Skeletal muscle satellite cell (primary cell): Measurements from ENCODE around the gene ZNF30.

Experiments used
- H3K27me3 ChIP-seq: 2 replicates; pipeline ENCODE4 v1.7.0; 2013; ENCODE audit warnings: low read length; ENCODE audit not compliant: control insufficient read depth, insufficient read depth
- H3K36me3 ChIP-seq: 2 replicates; pipeline ENCODE4 v1.7.0; 2013; ENCODE audit warnings: mild to moderate bottlenecking, control low read depth, low read length; ENCODE audit not compliant: insufficient read depth
- H3K4me1 ChIP-seq: 2 replicates; pipeline ENCODE4 v1.7.0; 2013; ENCODE audit warnings: low read length; ENCODE audit not compliant: control insufficient read depth, insufficient read depth
- H3K4me2 ChIP-seq: 2 replicates; pipeline ENCODE4 v1.7.0; 2013; ENCODE audit warnings: mild to moderate bottlenecking, low read length
- H3K4me3 ChIP-seq: 2 replicates; pipeline ENCODE4 v1.7.0; 2013; ENCODE audit warnings: low read length
- H3K9ac ChIP-seq: 2 replicates; pipeline ENCODE4 v1.7.0; 2013; ENCODE audit warnings: mild to moderate bottlenecking, low read depth, low read length, moderate library complexity
- H3K9me3 ChIP-seq: replicated peaks from 2 replicates; pipeline ENCODE4 v1.7.0; 2013; ENCODE audit warnings: mild to moderate bottlenecking, control low read depth, low read length

Gene ZNF30

DNA sequence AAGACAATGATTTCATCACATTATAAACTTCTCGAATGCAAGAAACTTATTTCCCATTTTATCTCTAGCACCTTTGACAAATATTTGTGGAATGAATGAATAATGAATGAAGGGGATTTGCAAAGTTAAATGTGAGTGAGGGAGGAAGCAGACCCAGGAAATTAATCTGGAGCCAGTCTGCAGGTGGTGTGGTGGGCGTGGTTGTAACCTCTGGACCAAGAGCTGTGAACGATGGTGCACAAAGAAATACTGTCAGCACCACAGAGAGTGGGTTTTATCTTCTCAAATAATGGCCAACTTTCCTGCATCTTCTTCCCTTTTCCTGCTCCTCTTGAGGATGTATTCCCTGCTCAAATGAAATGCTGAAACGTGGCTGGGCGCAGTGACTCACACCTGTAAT lies 48.4 kb downstream of the ZNF30 start:
- Histone ChIP-seq H3K4me1 (no peaks in the 10 kb centered on the region), H3K4me3 (no peak overlapping the region), H3K9me3 (peaks cover 5% of the 10 kb centered on the region), H3K27me3 (peaks cover 20% of the 10 kb centered on the region), H3K4me2 (no peak overlapping the region), H3K9ac (no peak overlapping the region), H3K36me3 (no peaks in the 10 kb centered on the region)

DNA sequence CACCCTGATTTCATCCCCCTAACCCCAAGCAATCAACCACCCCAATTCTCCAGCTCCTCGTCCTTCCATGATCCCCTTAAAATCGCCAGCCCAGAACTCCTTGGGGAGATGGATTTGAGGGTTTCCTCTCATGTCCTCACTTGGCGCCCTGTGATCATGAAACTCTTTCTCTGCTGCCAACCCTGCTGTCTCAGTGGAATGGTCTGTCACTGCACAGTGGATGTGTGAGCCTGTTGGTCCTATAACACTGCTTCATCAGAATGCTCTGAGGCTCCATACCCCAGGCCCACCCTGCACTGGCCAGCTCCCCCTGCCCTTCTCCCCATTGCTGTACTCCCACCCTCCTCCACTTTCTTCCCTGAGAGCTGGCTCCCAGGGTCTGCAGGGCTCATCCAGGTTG lies 49.9 kb downstream of the ZNF30 start:
- H3K4me3 ChIP-seq, result no peak overlapping the region
- H3K9me3 ChIP-seq, result peaks cover 5% of the 10 kb centered on the region
- H3K27me3 ChIP-seq, result peaks cover 20% of the 10 kb centered on the region
- H3K36me3 ChIP-seq, result no peaks in the 10 kb centered on the region
- no peak overlapping the region for H3K4me2 ChIP-seq
- no peak overlapping the region for H3K9ac ChIP-seq
- no peaks in the 10 kb centered on the region for H3K4me1 ChIP-seq

DNA sequence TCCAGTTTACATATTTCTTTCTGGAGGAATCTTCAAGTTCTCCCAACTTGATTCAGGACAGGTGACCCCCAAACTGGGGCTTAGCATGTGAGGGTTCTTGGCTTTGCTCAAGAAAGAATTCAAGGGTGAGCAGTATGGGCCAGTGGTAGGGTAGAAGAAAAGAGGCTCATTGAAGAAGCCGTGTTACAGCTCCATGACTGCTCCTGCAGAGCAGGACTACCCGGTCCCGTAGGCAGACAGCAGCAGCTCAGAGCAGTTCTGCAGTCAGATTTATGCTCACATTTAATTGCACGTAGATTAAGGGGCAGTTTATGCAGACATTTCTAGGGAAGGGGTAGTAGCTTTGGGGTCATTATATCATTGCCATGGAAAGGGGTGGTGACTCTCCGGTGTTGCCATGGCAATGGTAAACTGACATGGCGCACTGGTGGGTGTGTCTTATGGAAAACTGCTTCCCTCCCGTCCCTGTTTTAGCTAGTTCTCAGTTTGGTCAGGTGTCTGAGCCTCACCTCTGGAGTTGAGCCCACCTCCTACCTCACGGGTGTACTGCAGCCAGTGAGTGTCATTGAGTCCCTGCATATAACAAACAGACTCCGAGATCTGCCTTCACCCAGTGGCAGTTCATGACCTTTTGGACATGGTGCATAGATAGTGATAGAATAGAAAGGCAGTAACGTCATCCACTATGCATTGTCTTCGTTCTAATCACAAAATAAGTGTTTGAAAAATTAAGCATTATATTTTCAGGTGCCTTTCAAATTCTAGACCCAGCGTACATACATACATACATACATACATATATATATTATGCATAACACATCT lies 53.3 kb downstream of the ZNF30 start:
- Histone ChIP-seq H3K4me2 (no peak overlapping the region), H3K4me3 (no peak overlapping the region), H3K9ac (no peak overlapping the region), H3K9me3 (peaks cover 5% of the 10 kb centered on the region), H3K36me3 (no peaks in the 10 kb centered on the region), H3K27me3 (peaks cover 12% of the 10 kb centered on the region), H3K4me1 (no peaks in the 10 kb centered on the region)

DNA sequence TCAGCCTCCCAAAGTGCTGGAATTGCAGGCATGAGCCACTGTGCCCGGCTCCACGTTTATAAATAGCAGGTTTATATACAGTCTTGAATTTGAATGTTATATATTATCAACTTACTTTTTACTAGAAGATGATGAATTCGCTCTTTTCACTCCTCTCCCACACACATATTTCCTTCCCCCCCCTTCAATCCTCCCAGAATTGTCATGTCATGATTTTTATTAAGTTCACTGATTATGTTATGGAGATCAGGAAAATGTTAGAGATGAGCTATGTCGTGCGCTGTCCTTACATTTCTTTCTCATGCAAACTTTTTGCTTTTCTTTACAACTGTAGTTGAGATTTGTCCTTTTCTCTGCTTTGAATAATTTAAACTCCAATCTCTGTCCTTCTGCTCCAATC lies 55.6 kb downstream of the ZNF30 start:
- H3K9me3 ChIP-seq, result no peaks in the 10 kb centered on the region

DNA sequence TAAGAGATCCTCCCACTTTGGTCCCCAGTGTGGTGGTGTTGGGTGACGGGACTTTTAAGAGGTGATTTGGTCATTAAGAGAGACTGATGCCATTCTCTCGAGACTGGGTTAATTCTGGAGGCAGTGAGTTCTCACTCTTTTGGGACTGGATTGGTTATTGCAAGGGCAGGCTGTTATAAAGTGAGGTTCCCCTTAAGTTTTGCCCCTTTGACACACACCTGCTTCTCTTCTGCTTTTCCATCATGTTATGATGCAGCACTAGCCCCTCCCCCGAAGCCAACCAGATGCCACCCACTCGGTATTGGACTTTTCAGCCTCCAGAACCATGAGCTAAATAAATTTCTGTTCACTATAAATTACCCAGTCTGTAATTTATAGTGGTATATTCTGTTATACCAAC lies 57.1 kb downstream of the ZNF30 start:
- H3K4me3 ChIP-seq, result no peak overlapping the region
- no peaks in the 10 kb centered on the region for H3K36me3 ChIP-seq
- no peaks in the 10 kb centered on the region for H3K4me1 ChIP-seq
- H3K9me3 ChIP-seq, result no peaks in the 10 kb centered on the region
- no peak overlapping the region for H3K9ac ChIP-seq
- no peak overlapping the region for H3K4me2 ChIP-seq
- peaks cover 12% of the 10 kb centered on the region for H3K27me3 ChIP-seq

More for the DNA sequence above, 55.6 kb downstream of the ZNF30 start:
- Histone ChIP-seq H3K36me3 (no peaks in the 10 kb centered on the region), H3K27me3 (peaks cover 12% of the 10 kb centered on the region), H3K4me3 (no peak overlapping the region), H3K9ac (no peak overlapping the region), H3K4me2 (no peak overlapping the region), H3K4me1 (no peaks in the 10 kb centered on the region)

DNA sequence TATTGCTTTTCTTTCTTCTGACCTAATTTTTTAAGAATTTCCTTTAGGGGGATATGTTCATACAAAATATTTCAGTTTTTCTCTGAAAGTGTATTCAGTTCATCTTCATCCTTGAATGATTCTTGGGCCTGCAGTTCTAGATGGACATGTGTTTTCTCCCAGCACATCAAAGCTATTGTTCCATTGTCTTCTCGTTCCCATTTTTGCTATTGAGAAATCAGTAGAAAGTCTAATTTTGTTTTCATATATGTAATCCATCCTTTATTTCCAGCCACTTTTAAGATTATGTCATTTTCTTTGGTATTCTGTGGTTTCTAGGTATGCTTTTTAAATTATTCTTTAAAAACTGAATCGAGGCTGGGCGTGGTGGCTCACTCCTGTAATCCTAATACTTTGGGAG lies 57.6 kb downstream of the ZNF30 start:
- Histone ChIP-seq H3K9me3 (no peaks in the 10 kb centered on the region), H3K4me2 (no peak overlapping the region), H3K4me1 (no peaks in the 10 kb centered on the region), H3K4me3 (no peak overlapping the region), H3K27me3 (peaks cover 9% of the 10 kb centered on the region), H3K36me3 (no peaks in the 10 kb centered on the region), H3K9ac (no peak overlapping the region)

DNA sequence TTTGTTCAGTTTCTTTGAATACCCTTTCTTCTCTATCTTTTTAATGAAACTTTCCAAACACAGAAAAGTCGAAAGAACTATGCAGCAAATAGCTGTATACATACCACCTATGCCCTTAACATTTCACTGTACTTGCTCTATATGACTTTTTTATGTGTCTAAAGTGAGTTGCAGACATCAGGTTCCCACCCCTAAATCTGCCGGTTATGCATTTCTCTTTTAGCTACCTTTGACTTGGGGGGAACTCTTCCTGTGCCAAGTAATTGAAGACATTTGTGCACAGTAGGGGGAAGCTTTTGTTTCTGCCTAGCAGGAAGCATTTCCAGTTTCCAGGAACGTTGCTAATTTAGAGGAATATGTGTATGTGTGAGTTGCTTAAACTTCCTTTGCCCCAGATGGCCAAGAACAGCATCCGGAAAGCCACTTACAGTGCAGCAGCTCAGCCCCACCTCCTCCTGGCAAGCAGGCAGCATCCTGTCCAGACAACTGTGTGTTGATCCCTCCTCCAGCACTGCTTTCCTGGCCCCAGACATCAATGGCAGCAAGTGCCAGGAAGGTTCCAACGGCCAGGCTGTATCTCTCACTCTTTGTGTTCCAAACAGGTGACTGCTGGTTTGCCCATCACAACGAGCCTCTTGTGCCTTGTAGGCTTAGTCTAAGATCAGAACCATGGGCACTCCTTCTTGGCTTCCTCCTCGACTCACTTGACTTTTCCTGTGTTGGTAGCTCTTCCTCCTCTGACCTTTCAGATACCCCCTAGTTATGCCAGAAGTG lies 58.7 kb downstream of the ZNF30 start:
- H3K9ac ChIP-seq, result no peak overlapping the region
- H3K4me3 ChIP-seq, result no peak overlapping the region
- no peaks in the 10 kb centered on the region for H3K36me3 ChIP-seq
- no peaks in the 10 kb centered on the region for H3K9me3 ChIP-seq
- H3K4me1 ChIP-seq, result no peaks in the 10 kb centered on the region
- peaks cover 6% of the 10 kb centered on the region for H3K27me3 ChIP-seq
- no peak overlapping the region for H3K4me2 ChIP-seq

DNA sequence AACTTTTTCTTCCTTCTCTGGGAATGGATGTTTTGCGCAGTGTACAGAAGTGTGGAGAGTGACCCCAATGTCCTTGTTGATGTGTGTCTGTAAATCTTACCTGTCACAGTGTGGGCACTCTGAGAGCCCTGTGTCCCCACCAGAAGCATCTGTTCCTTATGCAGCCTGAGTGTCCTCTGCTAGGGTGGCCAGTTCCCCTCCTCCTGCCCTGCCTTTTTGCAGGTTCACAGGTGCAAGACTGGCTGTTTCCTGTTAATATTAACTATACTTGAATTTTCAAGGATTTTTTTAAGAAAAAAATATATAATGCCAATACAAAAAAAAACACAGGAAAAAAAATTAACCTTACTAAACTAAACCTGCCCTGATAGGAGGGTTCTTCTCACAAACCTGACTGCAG lies 61.4 kb downstream of the ZNF30 start:
- Histone ChIP-seq H3K27me3 (peaks cover 12% of the 10 kb centered on the region), H3K4me1 (no peaks in the 10 kb centered on the region), H3K9ac (no peak overlapping the region), H3K9me3 (no peaks in the 10 kb centered on the region), H3K4me2 (no peak overlapping the region), H3K4me3 (no peak overlapping the region), H3K36me3 (no peaks in the 10 kb centered on the region)

DNA sequence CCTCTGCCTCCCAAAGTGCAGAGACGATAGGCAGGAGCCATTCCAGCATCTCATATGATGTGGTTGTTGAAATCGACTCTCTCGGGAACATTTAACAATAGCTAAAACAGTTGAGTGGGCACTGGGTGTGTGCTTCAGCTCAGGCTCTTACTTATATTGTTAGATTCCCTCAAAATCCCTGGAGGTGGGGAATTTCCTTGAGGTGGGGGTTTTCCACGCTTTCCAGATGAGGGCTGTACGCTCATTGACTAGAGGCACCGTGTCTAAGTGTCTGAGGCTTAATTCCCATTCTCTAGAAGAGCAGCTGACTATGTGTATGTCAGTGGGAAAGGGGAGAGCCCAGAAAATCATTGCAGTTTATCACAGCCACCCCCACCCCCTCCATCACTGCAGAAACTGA lies 62.6 kb downstream of the ZNF30 start:
- Histone ChIP-seq H3K4me3 (no peak overlapping the region), H3K4me2 (no peak overlapping the region), H3K36me3 (no peaks in the 10 kb centered on the region), H3K27me3 (peaks cover 10% of the 10 kb centered on the region), H3K9me3 (no peaks in the 10 kb centered on the region), H3K4me1 (no peaks in the 10 kb centered on the region), H3K9ac (no peak overlapping the region)

DNA sequence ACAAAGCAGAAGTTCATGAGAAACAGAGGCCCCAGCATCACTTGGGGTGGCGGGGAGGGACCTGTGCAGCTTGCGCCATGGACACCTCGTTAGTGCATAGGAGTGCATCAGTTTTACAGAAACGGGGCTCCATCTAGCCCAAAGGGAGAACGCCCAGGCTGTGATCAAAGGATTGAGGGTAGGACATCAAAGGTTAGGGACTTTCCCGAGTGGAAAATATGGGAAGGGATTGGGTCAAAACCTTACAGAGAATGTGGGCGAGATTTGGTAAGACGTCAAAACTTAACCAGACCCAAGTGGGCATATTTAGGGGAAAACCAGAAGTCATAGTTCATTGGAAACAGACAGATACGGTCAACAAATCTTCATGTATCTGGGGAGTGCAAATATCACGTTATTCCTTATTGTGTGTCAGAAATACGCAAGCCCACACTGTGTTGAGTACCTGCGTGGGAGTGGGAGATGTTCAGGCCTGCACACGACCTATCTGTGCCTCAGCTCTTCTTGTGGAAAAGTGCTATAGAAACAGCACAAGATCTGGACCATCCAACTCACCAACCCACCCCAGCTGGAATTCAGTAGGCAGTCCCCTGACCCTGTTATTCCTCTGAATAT lies 64.0 kb downstream of the ZNF30 start:
- no peaks in the 10 kb centered on the region for H3K36me3 ChIP-seq
- no peaks in the 10 kb centered on the region for H3K9me3 ChIP-seq
- H3K4me1 ChIP-seq, result peaks cover 8% of the 10 kb centered on the region
- H3K27me3 ChIP-seq, result peaks cover 10% of the 10 kb centered on the region
- H3K4me2 ChIP-seq, result no peak overlapping the region
- no peak overlapping the region for H3K9ac ChIP-seq
- H3K4me3 ChIP-seq, result no peak overlapping the region

DNA sequence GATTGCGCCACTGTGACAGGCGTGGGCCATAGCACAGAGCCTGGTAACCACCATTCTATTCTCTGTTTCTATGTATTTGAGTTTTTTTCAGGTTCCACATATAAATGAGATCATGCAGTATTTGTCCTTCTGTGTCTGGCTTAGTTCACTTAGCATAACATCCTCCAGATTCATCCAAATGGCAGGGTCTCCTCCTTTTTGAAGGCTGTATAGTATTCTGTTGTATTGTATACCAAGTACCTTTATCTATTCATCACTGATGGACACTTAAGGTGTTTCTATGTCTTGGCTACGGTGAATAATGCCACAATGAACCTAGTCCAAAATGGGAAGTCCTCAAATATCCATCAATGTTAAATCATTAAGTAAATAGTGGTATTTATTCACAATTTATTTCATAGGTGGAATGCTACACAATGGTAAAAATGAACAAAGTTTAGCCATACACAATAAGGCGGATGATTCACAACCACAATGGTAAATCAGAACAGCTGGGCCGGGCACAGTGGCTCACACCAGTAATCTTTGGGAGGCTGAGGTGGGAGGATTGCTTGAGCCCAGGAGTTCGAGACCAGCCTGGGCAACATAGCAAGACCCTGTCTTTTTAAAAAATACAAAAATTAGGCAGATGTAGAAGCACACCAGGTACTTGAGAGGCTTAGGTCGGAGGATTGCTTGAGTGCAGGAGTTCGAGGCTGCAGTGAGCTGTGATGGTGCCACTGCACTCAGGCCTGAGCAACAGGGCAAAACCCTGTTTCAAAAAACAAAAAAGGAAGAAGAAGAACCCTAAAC lies 65.0 kb downstream of the ZNF30 start:
- H3K27me3 ChIP-seq, result peaks cover 10% of the 10 kb centered on the region
- H3K4me1 ChIP-seq, result peaks cover 8% of the 10 kb centered on the region
- H3K36me3 ChIP-seq, result no peaks in the 10 kb centered on the region
- no peak overlapping the region for H3K4me3 ChIP-seq
- no peaks in the 10 kb centered on the region for H3K9me3 ChIP-seq
- no peak overlapping the region for H3K9ac ChIP-seq
- H3K4me2 ChIP-seq, result no peak overlapping the region
